Measurements from ENCODE around the gene TAX1BP1. TPM values are rescaled to one million over a fixed set of nuclear protein-coding genes. Genes with fewer than 3 reads are reported as not detected.

The TAX1BP1 gene
- total and polyA plus RNA-seq, 11 donors = 91.2 to 190 (median 159) TPM

GRCh38 chr7:27704422-27705199 lies 35.4 kb upstream of the TAX1BP1 start:
- Histone ChIP-seq H3K4me3 (no peak overlapping the region), H3K36me3 (no peaks in the 10 kb centered on the region), H3K9me3 (no peaks in the 10 kb centered on the region), H3K27ac (peak overlapping the region in 5 of 12 donors; percentile 7 to 41 (median 38)), H3K27me3 (no peaks in the 10 kb centered on the region), H3K4me1 (peaks cover 0 to 6% (median 0%) of the 10 kb centered on the region in 12 donors)
- DNase-seq = peak in 1 of 5 donors; percentile 10
- no peak for TF ChIP-seq CTCF (IDR thresholded peaks at IDR 0.05)
- TF ChIP-seq POLR2A (IDR thresholded peaks at IDR 0.05) = no peak
- ATAC-seq = peak in 2 of 4 donors; percentile 62 to 93
- 60 to 62% (median 61%) methylated on average over 3 of the region's 3 CpGs for WGBS, 4 donors
- intact Hi-C loops (cut with DNase I) = no loop called here

DNA sequence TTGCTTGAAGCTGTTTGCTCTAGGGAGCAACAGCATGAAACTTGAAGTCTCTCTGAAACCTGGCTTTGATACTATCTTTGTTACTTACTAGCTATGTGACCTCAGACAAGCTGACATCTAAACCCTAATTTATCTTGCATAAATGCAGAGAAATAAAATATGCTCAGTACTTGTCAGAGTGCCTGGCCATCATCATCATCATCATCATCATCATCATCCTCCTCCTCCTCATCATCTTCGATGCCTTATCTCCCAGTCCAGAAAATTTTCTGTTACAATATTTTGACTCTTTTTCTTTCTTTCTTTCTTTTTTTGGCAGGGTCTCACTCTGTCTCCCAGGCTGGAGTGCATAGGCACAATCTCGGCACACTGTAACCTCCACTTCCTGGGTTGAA lies 34.8 kb upstream of the TAX1BP1 start:
- Histone ChIP-seq H3K9me3 (no peaks in the 10 kb centered on the region), H3K27me3 (no peaks in the 10 kb centered on the region), H3K4me1 (peaks cover 0 to 10% (median 0%) of the 10 kb centered on the region in 12 donors), H3K36me3 (no peaks in the 10 kb centered on the region), H3K4me3 (no peak overlapping the region), H3K27ac (peak overlapping the region in 4 of 12 donors; percentile 7 to 41 (median 32))
- DNase-seq = no peak
- peak in 1 of 4 donors; percentile 18 for ATAC-seq
- 69 to 88% (median 77%) methylated on average over 2 of the region's 2 CpGs for WGBS, 4 donors
- intact Hi-C loops (cut with DNase I) = no loop called here
- TF ChIP-seq CTCF (IDR thresholded peaks at IDR 0.05) = no peak
- TF ChIP-seq POLR2A (IDR thresholded peaks at IDR 0.05) = no peak

DNA sequence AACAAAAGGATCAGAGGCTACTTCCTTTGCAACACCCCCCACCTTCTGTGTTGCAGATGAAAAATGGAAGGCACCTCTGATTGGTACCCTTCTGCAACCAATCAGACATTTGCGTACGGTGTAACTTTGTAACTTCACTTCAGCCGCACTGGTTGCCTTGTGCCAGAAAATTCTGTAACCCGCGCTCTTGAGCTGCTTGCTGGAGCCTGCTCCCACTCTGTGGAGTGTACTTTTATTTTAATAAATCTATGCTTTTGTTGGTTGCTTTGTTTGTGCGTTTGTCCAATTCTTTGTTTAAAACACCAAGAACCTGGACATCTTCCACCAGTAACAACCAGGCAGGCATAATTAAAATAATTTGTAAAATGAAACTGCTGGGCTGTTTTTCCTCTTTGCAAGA lies 31.5 kb upstream of the TAX1BP1 start:
- no peaks in the 10 kb centered on the region for H3K9me3 ChIP-seq
- no peaks in the 10 kb centered on the region for H3K36me3 ChIP-seq
- no peak for TF ChIP-seq CTCF (IDR thresholded peaks at IDR 0.05)
- no peak for TF ChIP-seq POLR2A (IDR thresholded peaks at IDR 0.05)
- H3K27me3 ChIP-seq = no peaks in the 10 kb centered on the region
- no peak overlapping the region for H3K4me3 ChIP-seq
- no peak for DNase-seq
- H3K27ac ChIP-seq = no peak overlapping the region
- 94 to 98% (median 97%) methylated on average over 6 of the region's 6 CpGs for WGBS, 4 donors
- H3K4me1 ChIP-seq = peaks cover 0 to 10% (median 0%) of the 10 kb centered on the region in 12 donors
- intact Hi-C loops (cut with DNase I) = no loop called here
- no peak for ATAC-seq

DNA sequence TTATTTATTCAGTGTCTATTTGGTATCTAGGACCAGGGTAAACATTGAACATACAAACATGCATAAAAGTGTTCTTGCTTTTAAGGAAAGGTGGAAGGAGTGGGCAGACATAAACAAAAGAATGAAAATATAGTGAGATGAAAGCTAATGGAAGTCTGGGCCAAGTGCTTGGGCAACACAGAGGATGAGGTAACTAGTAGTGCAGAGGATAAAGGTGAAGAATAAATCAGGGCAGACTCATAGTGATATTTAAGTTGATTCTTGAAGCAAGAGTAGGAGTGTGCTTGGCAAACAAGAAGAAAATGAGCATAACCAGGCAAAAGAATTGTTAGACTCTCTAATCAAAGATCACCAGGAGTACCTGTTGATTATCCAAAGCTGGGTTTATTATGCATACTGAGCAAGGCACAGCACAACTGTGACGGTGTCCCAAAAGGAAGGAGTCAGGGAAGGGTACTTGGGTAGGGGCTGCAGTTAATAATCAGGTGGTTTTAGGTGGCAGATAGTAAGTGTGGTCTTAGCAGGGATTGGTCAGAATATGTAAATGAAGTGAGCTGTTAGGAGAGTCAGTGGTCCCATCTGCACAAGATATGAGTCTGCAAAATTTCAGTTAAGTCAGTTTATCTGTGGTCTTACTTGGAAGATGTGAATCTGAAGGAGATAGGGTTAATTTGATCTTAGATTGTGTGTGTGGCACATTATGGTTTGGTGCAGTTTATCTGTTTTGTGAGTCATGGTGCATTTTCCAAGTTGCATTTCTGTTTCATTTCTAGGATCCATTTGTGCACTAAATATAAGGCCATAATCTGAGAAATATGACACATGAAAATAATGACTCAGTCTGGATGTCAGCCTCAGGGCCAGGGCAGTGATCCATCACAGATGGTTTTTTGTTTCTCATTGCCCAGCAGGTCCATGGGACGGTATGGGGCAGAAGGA lies 30.6 kb upstream of the TAX1BP1 start:
- H3K27ac ChIP-seq = no peak overlapping the region
- H3K9me3 ChIP-seq = no peaks in the 10 kb centered on the region
- TF ChIP-seq CTCF (IDR thresholded peaks at IDR 0.05) (no peak), POLR2A (IDR thresholded peaks at IDR 0.05) (no peak)
- ATAC-seq = peak in 2 of 4 donors; percentile 44 to 77
- intact Hi-C loops (cut with DNase I) = no loop called here
- no peaks in the 10 kb centered on the region for H3K36me3 ChIP-seq
- no peak overlapping the region for H3K4me3 ChIP-seq
- peaks cover 0 to 10% (median 0%) of the 10 kb centered on the region in 12 donors for H3K4me1 ChIP-seq
- WGBS, 4 donors = 42 to 77% (median 72%) methylated on average over 2 of the region's 2 CpGs
- no peak for DNase-seq
- no peaks in the 10 kb centered on the region for H3K27me3 ChIP-seq
